ENCODE results near the gene BACE2. TPM values are rescaled to one million over a fixed set of nuclear protein-coding genes. Genes with fewer than 3 reads are reported as not detected.

The BACE2 gene
- total RNA-seq, 1 donor, result 122 TPM

- DNase-seq (ENCODE audit: low read depth), result no peak
- no peak overlapping the region for H3K4me3 ChIP-seq (ENCODE audit: low read depth, low read length)
- TF ChIP-seq CTCF (IDR thresholded peaks at IDR 0.05; ENCODE audit: insufficient read depth, low read length), result no peak
Observed at GRCh38 chr21:41328660-41329607, 161.0 kb downstream of the BACE2 start.

Small RNAs within 50 kb of the gene (small RNA-seq; reads per million reads assigned to genes)
- not detected for gene MIR3197

Other genes with a start within 250 kb of the BACE2 start
- not detected in 2 replicates for gene FAM3B, start 148.6 kb downstream of the BACE2 start, total RNA-seq (ENCODE audit: low replicate concordance)
- gene MX2, start 193.9 kb downstream of the BACE2 start, total RNA-seq (ENCODE audit: low replicate concordance), result 3.8 and 4.2 TPM in 2 replicates